ENCODE results near the gene GINM1. TPM values are rescaled to one million over a fixed set of nuclear protein-coding genes. Genes with fewer than 3 reads are reported as not detected.

Gene GINM1
- polyA plus RNA-seq (2013, experiment 1 of 2) = 82.1 TPM
- polyA plus RNA-seq (2013, experiment 2 of 2) = 81.6 TPM

- Histone ChIP-seq H3K4me1 (ENCODE audit: control insufficient read depth, insufficient read depth, low read depth, low read length) (peaks cover 1% of the 10 kb centered on the region), H3K4ac (ENCODE audit: low read depth in 1 of 2, low read length in 2 of 2) (peak within 1 kb of the TSS; percentile 59 to 70), H2BK120ac (ENCODE audit: low read depth, low read length) (peak within 1 kb of the TSS; percentile 92), H3K9ac (ENCODE audit: low read length) (peak within 1 kb of the TSS; percentile 93), H2AK5ac (ENCODE audit: low read length, severe bottlenecking) (no peak within 1 kb of the TSS), H3K14ac (ENCODE audit: low read length in 2 of 2) (peak within 1 kb of the TSS; percentile 38 to 86), H2AFZ (ENCODE audit: low read depth, low read length) (peak within 1 kb of the TSS; percentile 97), H2BK5ac (ENCODE audit: low read depth, low read length, poor library complexity, severe bottlenecking) (peak within 1 kb of the TSS; percentile 74), H3K9me3 (ENCODE audit: control insufficient read depth, low read length) (no peaks in the 10 kb centered on the region), H2BK15ac (ENCODE audit: low read depth, poor library complexity, severe bottlenecking) (peak within 1 kb of the TSS; percentile 70), H3K23ac (ENCODE audit: low read length in 2 of 2) (peak within 1 kb of the TSS in 1 of 2 experiments; percentile 95), H3K27me3 (ENCODE audit: control insufficient read depth in 1 of 2, insufficient read depth in 1 of 2, low read length in 2 of 2) (no peaks in the 10 kb centered on the region), H4K91ac (ENCODE audit: low read length) (peak within 1 kb of the TSS; percentile 45), H3K27ac (ENCODE audit: low read length, poor library complexity, severe bottlenecking) (peak within 1 kb of the TSS; percentile 70), H2BK12ac (ENCODE audit: low read length in 2 of 2) (no peak within 1 kb of the TSS), H3K18ac (ENCODE audit: low read depth in 1 of 2, low read length in 2 of 2) (peak within 1 kb of the TSS; percentile 89 to 98), H3K4me2 (ENCODE audit: low read length, poor library complexity, severe bottlenecking) (peak within 1 kb of the TSS; percentile 87), H3K79me1 (replicated peaks; ENCODE audit: low read length, poor library complexity, severe bottlenecking) (peaks cover 14% of the 10 kb centered on the region), H3K4me3 (ENCODE audit: insufficient read depth in 1 of 2, low read depth in 1 of 2, low read length in 2 of 2) (peak within 1 kb of the TSS; percentile 92 to 97), H3K36me3 (ENCODE audit: control insufficient read depth in 1 of 2, insufficient read depth in 2 of 2, low read depth in 1 of 2, low read length in 2 of 2) (no peaks in the 10 kb centered on the region), H4K8ac (ENCODE audit: low read length) (peak within 1 kb of the TSS; percentile 78)
- peak; percentile 94 for DNase-seq
- WGBS = 0% methylated on average over 20 of the region's 59 CpGs
These were observed at the start of gene GINM1 for GRCh38 chr6:149565527-149566409. Gene GINM1, plus strand, starts transcription at chr6:149566375. Its CDS starts 40 bp downstream, at chr6:149566415.

DNA sequence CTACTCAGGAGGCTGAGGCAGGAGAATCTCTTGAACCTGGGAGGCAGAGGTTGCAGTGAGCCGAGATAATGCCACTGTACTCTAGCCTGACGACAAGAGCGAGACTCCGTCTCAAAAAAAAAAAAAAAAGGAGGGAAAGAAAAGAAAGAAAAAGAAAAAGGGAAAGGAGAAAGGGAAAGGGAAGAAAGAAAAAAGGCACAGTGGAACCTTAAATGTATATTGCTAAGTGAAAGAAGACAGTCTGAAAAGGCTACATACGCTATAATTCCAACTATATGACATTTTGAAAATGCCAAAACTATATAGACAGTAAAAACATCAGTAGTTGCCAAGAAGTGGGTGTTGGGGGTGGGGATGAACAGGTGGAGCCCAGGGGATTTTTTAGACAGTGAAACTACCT is 36.5 kb upstream of the GINM1 start:
- H3K18ac ChIP-seq (ENCODE audit: low read depth in 1 of 2, low read length in 2 of 2) = no peak overlapping the region
- no peak for DNase-seq
- no peaks in the 10 kb centered on the region for H3K27me3 ChIP-seq (ENCODE audit: control insufficient read depth in 1 of 2, insufficient read depth in 1 of 2, low read length in 2 of 2)
- no peak overlapping the region for H2BK120ac ChIP-seq (ENCODE audit: low read depth, low read length)
- H3K4ac ChIP-seq (ENCODE audit: low read depth in 1 of 2, low read length in 2 of 2) = no peak overlapping the region
- H3K4me1 ChIP-seq (ENCODE audit: control insufficient read depth, insufficient read depth, low read depth, low read length) = no peaks in the 10 kb centered on the region
- no peak overlapping the region for H3K4me2 ChIP-seq (ENCODE audit: low read length, poor library complexity, severe bottlenecking)
- H3K9me3 ChIP-seq (ENCODE audit: control insufficient read depth, low read length) = no peaks in the 10 kb centered on the region
- no peak overlapping the region for H3K14ac ChIP-seq (ENCODE audit: low read length in 2 of 2)
- H3K4me3 ChIP-seq (ENCODE audit: insufficient read depth in 1 of 2, low read depth in 1 of 2, low read length in 2 of 2) = no peak overlapping the region
- no peak overlapping the region for H2BK5ac ChIP-seq (ENCODE audit: low read depth, low read length, poor library complexity, severe bottlenecking)
- H3K23ac ChIP-seq (ENCODE audit: low read length in 2 of 2) = no peak overlapping the region
- no peak overlapping the region for H2BK15ac ChIP-seq (ENCODE audit: low read depth, poor library complexity, severe bottlenecking)
- no peak overlapping the region for H3K9ac ChIP-seq (ENCODE audit: low read length)
- no peak overlapping the region for H4K8ac ChIP-seq (ENCODE audit: low read length)
- no peak overlapping the region for H2AFZ ChIP-seq (ENCODE audit: low read depth, low read length)
- H4K91ac ChIP-seq (ENCODE audit: low read length) = no peak overlapping the region
- H3K36me3 ChIP-seq (ENCODE audit: control insufficient read depth in 1 of 2, insufficient read depth in 2 of 2, low read depth in 1 of 2, low read length in 2 of 2) = peaks cover 27 to 97% of the 10 kb centered on the region in 2 experiments
- no peak overlapping the region for H2AK5ac ChIP-seq (ENCODE audit: low read length, severe bottlenecking)
- no peak overlapping the region for H3K27ac ChIP-seq (ENCODE audit: low read length, poor library complexity, severe bottlenecking)
- no peak overlapping the region for H2BK12ac ChIP-seq (ENCODE audit: low read length in 2 of 2)
- 99% methylated on average over 4 of the region's 5 CpGs for WGBS
- peaks cover 21% of the 10 kb centered on the region for H3K79me1 ChIP-seq (replicated peaks; ENCODE audit: low read length, poor library complexity, severe bottlenecking)

GRCh38 chr6:149534742-149535141 is 31.4 kb upstream of the GINM1 start:
- H2BK12ac ChIP-seq (ENCODE audit: low read length in 2 of 2) = no peak overlapping the region
- no CpG with 5 or more reads among the region's 1 CpG for WGBS
- no peak overlapping the region for H3K9ac ChIP-seq (ENCODE audit: low read length)

GRCh38 chr6:149541139-149541538 is 25.0 kb upstream of the GINM1 start:
- Histone ChIP-seq H2BK120ac (ENCODE audit: low read depth, low read length) (no peak overlapping the region), H2AFZ (ENCODE audit: low read depth, low read length) (no peak overlapping the region), H3K4me2 (ENCODE audit: low read length, poor library complexity, severe bottlenecking) (no peak overlapping the region), H3K79me1 (replicated peaks; ENCODE audit: low read length, poor library complexity, severe bottlenecking) (peaks cover 12% of the 10 kb centered on the region), H3K27me3 (ENCODE audit: control insufficient read depth in 1 of 2, insufficient read depth in 1 of 2, low read length in 2 of 2) (no peaks in the 10 kb centered on the region), H3K23ac (ENCODE audit: low read length in 2 of 2) (no peak overlapping the region), H2BK5ac (ENCODE audit: low read depth, low read length, poor library complexity, severe bottlenecking) (no peak overlapping the region), H4K91ac (ENCODE audit: low read length) (no peak overlapping the region), H3K4me3 (ENCODE audit: insufficient read depth in 1 of 2, low read depth in 1 of 2, low read length in 2 of 2) (no peak overlapping the region), H3K36me3 (ENCODE audit: control insufficient read depth in 1 of 2, insufficient read depth in 2 of 2, low read depth in 1 of 2, low read length in 2 of 2) (peaks cover 29 to 46% of the 10 kb centered on the region in 2 experiments), H3K4ac (ENCODE audit: low read depth in 1 of 2, low read length in 2 of 2) (no peak overlapping the region), H3K4me1 (ENCODE audit: control insufficient read depth, insufficient read depth, low read depth, low read length) (no peaks in the 10 kb centered on the region), H3K9ac (ENCODE audit: low read length) (no peak overlapping the region), H2BK12ac (ENCODE audit: low read length in 2 of 2) (no peak overlapping the region), H3K14ac (ENCODE audit: low read length in 2 of 2) (no peak overlapping the region), H3K18ac (ENCODE audit: low read depth in 1 of 2, low read length in 2 of 2) (no peak overlapping the region), H4K8ac (ENCODE audit: low read length) (no peak overlapping the region), H3K27ac (ENCODE audit: low read length, poor library complexity, severe bottlenecking) (no peak overlapping the region), H3K9me3 (ENCODE audit: control insufficient read depth, low read length) (no peaks in the 10 kb centered on the region), H2AK5ac (ENCODE audit: low read length, severe bottlenecking) (no peak overlapping the region), H2BK15ac (ENCODE audit: low read depth, poor library complexity, severe bottlenecking) (no peak overlapping the region)
- WGBS = no CpG with 5 or more reads among the region's 2 CpGs
- no peak for DNase-seq

More at GRCh38 chr6:149534742-149535141, 31.4 kb upstream of the GINM1 start:
- Histone ChIP-seq H3K27ac (ENCODE audit: low read length, poor library complexity, severe bottlenecking) (no peak overlapping the region), H2BK15ac (ENCODE audit: low read depth, poor library complexity, severe bottlenecking) (no peak overlapping the region), H2BK5ac (ENCODE audit: low read depth, low read length, poor library complexity, severe bottlenecking) (no peak overlapping the region), H3K4me1 (ENCODE audit: control insufficient read depth, insufficient read depth, low read depth, low read length) (no peaks in the 10 kb centered on the region), H3K4me2 (ENCODE audit: low read length, poor library complexity, severe bottlenecking) (no peak overlapping the region), H3K36me3 (ENCODE audit: control insufficient read depth in 1 of 2, insufficient read depth in 2 of 2, low read depth in 1 of 2, low read length in 2 of 2) (peaks cover 37 to 95% of the 10 kb centered on the region in 2 experiments), H4K91ac (ENCODE audit: low read length) (no peak overlapping the region), H3K27me3 (ENCODE audit: control insufficient read depth in 1 of 2, insufficient read depth in 1 of 2, low read length in 2 of 2) (no peaks in the 10 kb centered on the region), H3K23ac (ENCODE audit: low read length in 2 of 2) (no peak overlapping the region), H3K4ac (ENCODE audit: low read depth in 1 of 2, low read length in 2 of 2) (no peak overlapping the region), H2AFZ (ENCODE audit: low read depth, low read length) (no peak overlapping the region), H3K18ac (ENCODE audit: low read depth in 1 of 2, low read length in 2 of 2) (no peak overlapping the region), H3K4me3 (ENCODE audit: insufficient read depth in 1 of 2, low read depth in 1 of 2, low read length in 2 of 2) (no peak overlapping the region), H2BK120ac (ENCODE audit: low read depth, low read length) (no peak overlapping the region), H2AK5ac (ENCODE audit: low read length, severe bottlenecking) (no peak overlapping the region), H3K14ac (ENCODE audit: low read length in 2 of 2) (no peak overlapping the region), H3K79me1 (replicated peaks; ENCODE audit: low read length, poor library complexity, severe bottlenecking) (peaks cover 26% of the 10 kb centered on the region), H3K9me3 (ENCODE audit: control insufficient read depth, low read length) (no peaks in the 10 kb centered on the region), H4K8ac (ENCODE audit: low read length) (no peak overlapping the region)
- DNase-seq = no peak
